ENCODE data around the gene SPTBN1. TPM values are rescaled to one million over a fixed set of nuclear protein-coding genes. Genes with fewer than 3 reads are reported as not detected.

The SPTBN1 gene
- total RNA-seq, 1 experiment from 2014 or later, result 202 TPM

DNA sequence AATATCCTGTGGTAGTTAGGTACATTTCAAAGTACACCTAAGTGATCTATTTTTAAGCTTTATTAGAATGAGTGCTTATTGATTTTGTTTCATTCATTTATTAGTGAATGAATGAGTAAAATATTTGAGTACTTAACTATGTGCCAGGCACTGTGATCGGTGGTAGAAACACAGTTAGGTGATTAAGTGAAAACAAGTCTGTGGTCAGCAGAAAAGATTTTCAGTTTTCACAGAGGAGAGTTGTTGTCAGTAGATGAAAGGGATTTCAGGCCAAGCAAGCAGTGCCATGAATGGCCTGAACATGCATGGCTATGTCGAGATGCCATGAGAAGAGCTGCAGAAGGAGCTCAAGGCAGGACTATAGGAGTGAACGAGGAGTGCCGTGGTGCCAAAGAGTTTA, 85.9 kb downstream of the SPTBN1 start:
- ATAC-seq (no peak), DNase-seq (no peak)
- intact Hi-C loops (cut with micrococcal nuclease), result no loop called here
- Histone ChIP-seq H3K79me2 (ENCODE audit: low read length) (peaks cover 7% of the 10 kb centered on the region), H3F3A (ENCODE audit: low read length, unreplicated experiment) (no peaks in the 10 kb centered on the region), H3K9me2 (replicated peaks; ENCODE audit: low read length) (no peaks in the 10 kb centered on the region), H3K27ac (ENCODE audit: low read length) (no peak overlapping the region), H3K36me3 (ENCODE audit: low read depth, low read length) (no peaks in the 10 kb centered on the region), H3K4me2 (ENCODE audit: low read length) (no peak overlapping the region), H3K4me3 (ENCODE audit: low read length) (no peak overlapping the region), H3K27me3 (ENCODE audit: low read length) (no peaks in the 10 kb centered on the region), H2AFZ (ENCODE audit: low read length) (no peak overlapping the region), H3K9ac (ENCODE audit: low read length) (no peak overlapping the region), H3K4me1 (ENCODE audit: insufficient read depth, low read length) (peaks cover 27% of the 10 kb centered on the region), H4K20me1 (ENCODE audit: low read length) (no peaks in the 10 kb centered on the region), H3K9me3 (ENCODE audit: low read length) (no peaks in the 10 kb centered on the region)
- BruUV-seq (replicated peaks), result no TSS peak
- ChIA-PET CTCF (no interaction called here), POLR2A (ENCODE audit: unreplicated experiment) (no interaction called here)
- no peak for TF ChIP-seq EZH2 (IDR thresholded peaks at IDR 0.05; ENCODE audit: low read length, unreplicated experiment)

DNA sequence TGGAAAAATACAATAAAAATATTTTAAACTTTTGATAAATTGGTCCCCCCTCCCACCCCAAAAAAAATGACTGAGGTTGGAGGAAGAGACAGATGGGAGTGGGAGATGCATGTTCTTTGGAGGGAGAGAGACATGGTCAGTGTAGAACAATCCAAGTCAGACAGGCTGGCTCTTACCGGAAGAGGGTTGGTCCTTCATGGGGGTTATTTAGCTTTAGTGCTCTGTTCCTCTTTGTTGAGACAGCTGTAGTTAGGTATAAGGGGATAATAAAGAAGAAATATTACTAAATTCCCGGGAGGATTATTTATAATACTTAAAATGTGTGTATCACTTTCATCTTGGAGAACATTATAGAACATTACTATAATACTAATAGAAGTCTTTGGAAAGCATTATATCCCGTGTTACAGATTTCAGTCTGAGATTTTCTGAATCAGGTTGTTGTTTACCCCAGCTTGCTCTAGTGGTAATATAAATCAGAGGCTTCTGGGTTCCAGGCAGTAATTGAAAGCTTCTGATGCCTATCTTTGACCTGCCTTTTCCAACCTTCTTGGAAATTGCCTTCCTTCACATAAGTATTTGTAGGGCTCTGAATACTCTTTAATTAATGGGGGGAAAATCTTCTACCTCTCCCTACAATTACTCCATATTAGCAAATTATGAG, 87.7 kb downstream of the SPTBN1 start:
- peaks cover 12% of the 10 kb centered on the region for H3K79me2 ChIP-seq (ENCODE audit: low read length)
- intact Hi-C loops (cut with micrococcal nuclease), result no loop called here
- H3K27ac ChIP-seq (ENCODE audit: low read length), result no peak overlapping the region
- ChIA-PET CTCF (no interaction called here), POLR2A (ENCODE audit: unreplicated experiment) (no interaction called here)
- H3K9ac ChIP-seq (ENCODE audit: low read length), result no peak overlapping the region
- H3K4me1 ChIP-seq (ENCODE audit: insufficient read depth, low read length), result peaks cover 32% of the 10 kb centered on the region
- no peak for TF ChIP-seq EZH2phosphoT487 (IDR thresholded peaks at IDR 0.05; ENCODE audit: borderline replicate concordance, low read length)
- TF ChIP-seq, protein P1, sequence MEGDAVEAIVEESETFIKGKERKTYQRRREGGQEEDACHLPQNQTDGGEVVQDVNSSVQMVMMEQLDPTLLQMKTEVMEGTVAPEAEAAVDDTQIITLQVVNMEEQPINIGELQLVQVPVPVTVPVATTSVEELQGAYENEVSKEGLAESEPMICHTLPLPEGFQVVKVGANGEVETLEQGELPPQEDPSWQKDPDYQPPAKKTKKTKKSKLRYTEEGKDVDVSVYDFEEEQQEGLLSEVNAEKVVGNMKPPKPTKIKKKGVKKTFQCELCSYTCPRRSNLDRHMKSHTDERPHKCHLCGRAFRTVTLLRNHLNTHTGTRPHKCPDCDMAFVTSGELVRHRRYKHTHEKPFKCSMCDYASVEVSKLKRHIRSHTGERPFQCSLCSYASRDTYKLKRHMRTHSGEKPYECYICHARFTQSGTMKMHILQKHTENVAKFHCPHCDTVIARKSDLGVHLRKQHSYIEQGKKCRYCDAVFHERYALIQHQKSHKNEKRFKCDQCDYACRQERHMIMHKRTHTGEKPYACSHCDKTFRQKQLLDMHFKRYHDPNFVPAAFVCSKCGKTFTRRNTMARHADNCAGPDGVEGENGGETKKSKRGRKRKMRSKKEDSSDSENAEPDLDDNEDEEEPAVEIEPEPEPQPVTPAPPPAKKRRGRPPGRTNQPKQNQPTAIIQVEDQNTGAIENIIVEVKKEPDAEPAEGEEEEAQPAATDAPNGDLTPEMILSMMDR (conservative IDR thresholded peaks at IDR 0.05; ENCODE audit: low read depth, low read length), result no peak
- DNase-seq (no peak), ATAC-seq (no peak)
- H3K4me2 ChIP-seq (ENCODE audit: low read length), result no peak overlapping the region
- H3K9me2 ChIP-seq (replicated peaks; ENCODE audit: low read length), result no peaks in the 10 kb centered on the region
- no TSS peak for BruUV-seq (replicated peaks)
- H3K4me3 ChIP-seq (ENCODE audit: low read length), result no peak overlapping the region
- H3K36me3 ChIP-seq (ENCODE audit: low read depth, low read length), result no peaks in the 10 kb centered on the region
- no peaks in the 10 kb centered on the region for H3K9me3 ChIP-seq (ENCODE audit: low read length)
- no peaks in the 10 kb centered on the region for H3F3A ChIP-seq (ENCODE audit: low read length, unreplicated experiment)
- H2AFZ ChIP-seq (ENCODE audit: low read length), result no peak overlapping the region
- H4K20me1 ChIP-seq (ENCODE audit: low read length), result no peaks in the 10 kb centered on the region
- H3K27me3 ChIP-seq (ENCODE audit: low read length), result no peaks in the 10 kb centered on the region

DNA sequence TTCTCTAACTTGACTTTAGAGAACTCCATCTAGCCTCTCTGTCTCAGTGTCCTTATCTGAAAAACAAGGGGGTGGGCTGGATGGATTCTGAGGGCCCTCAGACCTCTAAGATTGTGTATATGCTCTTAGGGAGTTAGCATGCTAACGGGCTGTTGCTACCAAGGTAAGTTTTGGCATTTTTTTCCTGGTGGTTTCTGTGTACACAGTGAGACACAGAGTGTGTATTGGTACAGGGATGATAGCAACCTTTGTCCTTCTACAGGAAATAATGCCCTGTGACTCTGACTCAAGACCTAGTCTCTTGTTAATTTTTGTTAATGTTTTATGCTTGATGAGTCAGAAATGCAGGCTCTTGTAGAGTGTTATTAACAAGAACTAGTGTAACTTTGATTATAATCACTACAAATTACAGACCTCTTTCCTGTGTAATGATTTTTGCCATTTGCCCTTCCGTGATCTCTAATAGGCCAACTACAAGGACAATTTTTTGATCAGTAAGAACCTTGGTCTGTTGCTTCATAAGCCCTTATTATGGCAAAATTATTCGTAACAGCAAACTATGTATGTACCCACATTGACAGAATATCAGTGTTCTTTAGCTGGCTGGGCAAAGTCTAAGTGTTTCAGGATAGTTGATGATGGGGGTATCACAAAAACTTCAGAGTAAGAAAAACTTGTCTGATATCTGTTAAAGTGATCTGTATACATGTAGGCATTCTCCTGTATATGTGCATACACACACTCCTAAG, 89.7 kb downstream of the SPTBN1 start:
- intact Hi-C loops (cut with micrococcal nuclease), result loop anchor here (1.0 kb wide), 3 partner anchors 12 to 26 kb away; no protein-coding TSS in a partner anchor
- Histone ChIP-seq H4K20me1 (ENCODE audit: low read length) (no peaks in the 10 kb centered on the region), H2AFZ (ENCODE audit: low read length) (0 out of 2 replicates have a peak overlapping the region, but pooled peaks have one; percentile 24), H3K9me3 (ENCODE audit: low read length) (no peaks in the 10 kb centered on the region), H3K27ac (ENCODE audit: low read length) (peak overlapping the region; percentile 89), H3K4me2 (ENCODE audit: low read length) (peak overlapping the region; percentile 54), H3K4me3 (ENCODE audit: low read length) (peak overlapping the region; percentile 22; the same call in 1 of the 2 replicates), H3K79me2 (ENCODE audit: low read length) (peaks cover 12% of the 10 kb centered on the region), H3K27me3 (ENCODE audit: low read length) (no peaks in the 10 kb centered on the region), H3F3A (ENCODE audit: low read length, unreplicated experiment) (no peaks in the 10 kb centered on the region), H3K4me1 (ENCODE audit: insufficient read depth, low read length) (peaks cover 28% of the 10 kb centered on the region), H3K9me2 (replicated peaks; ENCODE audit: low read length) (no peaks in the 10 kb centered on the region), H3K36me3 (ENCODE audit: low read depth, low read length) (no peaks in the 10 kb centered on the region), H3K9ac (ENCODE audit: low read length) (peak overlapping the region; percentile 71)
- DNase-seq, result peak; percentile 95
- ChIA-PET POLR2A (ENCODE audit: unreplicated experiment) (interaction anchor here (0.6 kb wide), 1 partner anchor 127 kb away, joined by 3 read pairs; no protein-coding TSS in a partner anchor), CTCF (no interaction called here)
- TSS peak; percentile 90 for BruUV-seq (replicated peaks)
- no peak for TF ChIP-seq EZH2phosphoT487 (IDR thresholded peaks at IDR 0.05; ENCODE audit: borderline replicate concordance, low read length)
- no peak for TF ChIP-seq EZH2 (IDR thresholded peaks at IDR 0.05; ENCODE audit: low read length, unreplicated experiment)
- TF ChIP-seq, protein P1 (conservative IDR thresholded peaks at IDR 0.05; ENCODE audit: low read depth, low read length), result no peak
- ATAC-seq, result peak; percentile 99

Measured in PC-3 (cell line).